Left forelimb (tissue), 1 donor: Measurements from ENCODE around the gene FOXO3.
"Not testable (repeated sequence)": the region's sequence is repeated elsewhere in the genome, so short reads cannot be mapped to it uniquely, and the experiment has no call there.

Source experiments
- DNase-seq: peaks from one replicate; pipeline ENCODE4 v3.0.0-alpha.2; 2018; ENCODE audit warnings: low spot score

FOXO3 gene

DNA sequence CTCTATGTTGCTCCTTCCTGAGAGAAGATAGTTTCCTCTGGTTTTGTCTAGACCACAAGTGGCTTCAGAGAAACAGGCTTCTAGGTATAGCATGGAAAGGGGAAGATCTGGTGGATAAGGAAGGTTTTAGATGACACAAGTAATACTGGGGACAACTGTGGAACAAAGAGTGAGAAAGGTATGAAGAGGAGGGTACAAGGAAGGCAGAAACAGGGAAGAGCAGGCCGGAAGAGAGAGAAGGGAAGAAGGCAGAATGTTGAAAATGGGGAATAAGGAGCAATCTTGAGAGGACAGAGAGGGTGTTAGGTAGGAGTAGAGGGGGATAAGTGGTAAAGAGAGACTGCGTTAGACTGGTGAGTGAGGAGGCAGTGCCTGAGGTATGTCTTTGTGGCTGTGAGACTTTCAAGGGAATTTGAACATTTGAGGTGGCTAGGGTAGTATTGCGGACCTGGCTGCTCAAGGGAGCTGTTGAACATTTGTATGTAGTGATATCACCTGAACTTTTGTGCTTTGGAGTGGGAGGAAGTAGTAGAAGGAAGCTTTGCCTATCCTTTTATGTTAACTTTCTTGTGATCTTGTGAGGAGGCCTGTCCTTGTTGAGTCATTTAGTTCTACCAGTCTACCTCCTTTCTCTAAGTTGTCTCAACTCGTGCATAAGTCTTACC, 69.5 kb downstream of the FOXO3 start:
- DNase-seq, result no peak

DNA sequence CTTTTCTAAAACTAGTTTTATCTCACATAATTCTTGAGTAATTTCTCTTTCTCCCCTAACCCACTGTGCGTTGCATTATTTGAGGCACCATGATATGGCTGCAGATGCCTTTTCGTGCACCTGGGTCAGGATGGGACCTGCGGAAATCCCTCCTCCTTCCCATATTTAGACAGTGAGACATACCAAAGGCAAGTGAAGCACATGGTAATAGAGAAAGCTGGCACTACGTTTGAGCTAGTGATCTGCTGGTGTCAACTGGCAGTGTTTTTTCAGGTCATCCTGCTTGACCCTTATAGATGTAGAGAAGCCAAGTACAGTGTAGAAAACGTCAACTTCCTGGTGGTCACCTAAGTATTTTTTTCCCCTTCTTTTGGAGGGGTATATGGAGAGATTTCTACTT, 71.7 kb downstream of the FOXO3 start:
- DNase-seq, result no peak

DNA sequence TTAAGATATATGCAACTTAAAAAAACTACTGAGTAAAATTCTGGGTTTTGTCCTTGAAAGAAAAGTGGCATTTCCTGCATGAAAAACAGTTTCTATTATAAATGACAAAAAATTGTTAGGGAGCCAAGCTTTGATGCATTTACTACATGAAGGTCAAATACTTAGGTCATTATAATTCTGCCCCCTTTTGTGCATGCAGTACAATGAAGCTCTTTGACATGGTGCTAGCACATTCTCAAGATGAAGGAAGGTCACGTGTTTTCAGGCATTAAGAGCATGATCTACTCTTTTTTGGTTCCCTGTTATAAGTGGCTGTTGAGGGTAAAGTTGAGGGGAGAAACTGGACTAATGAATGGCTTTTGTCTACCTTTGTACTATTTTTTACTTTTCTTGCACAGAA, 72.7 kb downstream of the FOXO3 start:
- no peak for DNase-seq

DNA sequence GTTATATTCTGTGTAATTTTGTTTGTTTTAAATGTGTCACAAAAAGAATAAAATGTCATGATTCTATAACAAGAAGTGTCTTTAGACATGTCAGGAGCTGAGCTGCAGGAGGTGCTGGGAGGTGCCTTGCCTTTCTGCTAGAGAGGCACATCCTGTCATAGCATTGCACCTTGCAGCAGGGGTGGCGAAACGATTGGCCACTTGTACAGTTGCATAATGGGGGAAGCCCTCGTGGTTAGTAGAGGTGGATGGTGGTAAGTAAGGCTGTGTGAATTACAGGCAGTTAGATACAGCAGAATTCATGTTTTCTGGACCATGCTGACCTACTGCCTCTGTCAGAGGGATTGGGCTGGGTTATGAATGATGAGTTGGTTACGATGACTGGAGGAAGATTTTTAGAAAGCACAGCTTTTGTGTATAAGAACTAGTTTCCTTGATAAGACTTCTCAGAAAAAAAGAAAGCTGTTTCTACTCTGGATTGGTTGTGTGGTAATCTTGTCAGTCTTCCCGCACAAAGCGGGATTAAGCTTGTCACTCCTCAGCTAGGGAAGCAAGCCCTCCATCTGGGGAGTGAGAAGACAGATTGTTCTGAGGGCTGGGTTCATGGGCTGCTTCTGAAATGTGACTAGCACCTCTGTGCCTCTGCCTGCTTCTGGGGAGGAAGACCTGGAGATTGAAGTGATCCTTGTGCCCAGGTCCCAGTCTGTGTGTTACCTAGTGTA, 74.9 kb downstream of the FOXO3 start:
- DNase-seq, result no peak

DNA sequence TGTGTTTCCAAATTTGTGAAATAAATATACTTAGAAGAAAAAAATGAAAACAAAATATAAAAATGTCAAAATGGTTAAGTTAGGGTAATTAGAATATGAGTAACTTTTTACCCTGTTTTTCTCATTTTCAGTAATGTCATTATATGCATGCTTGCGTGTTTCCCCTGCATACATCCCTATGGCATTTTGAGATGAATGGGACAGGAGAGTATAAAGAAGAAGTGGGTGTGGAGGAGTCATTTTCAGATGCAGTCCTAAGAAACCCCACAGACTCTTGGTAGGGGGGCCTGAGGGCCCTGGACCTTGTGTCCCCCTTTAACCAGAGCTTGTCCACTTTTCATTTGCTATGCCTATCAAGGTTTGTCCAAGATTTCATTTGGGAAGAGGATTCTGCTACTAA, 77.2 kb downstream of the FOXO3 start:
- no peak for DNase-seq

DNA sequence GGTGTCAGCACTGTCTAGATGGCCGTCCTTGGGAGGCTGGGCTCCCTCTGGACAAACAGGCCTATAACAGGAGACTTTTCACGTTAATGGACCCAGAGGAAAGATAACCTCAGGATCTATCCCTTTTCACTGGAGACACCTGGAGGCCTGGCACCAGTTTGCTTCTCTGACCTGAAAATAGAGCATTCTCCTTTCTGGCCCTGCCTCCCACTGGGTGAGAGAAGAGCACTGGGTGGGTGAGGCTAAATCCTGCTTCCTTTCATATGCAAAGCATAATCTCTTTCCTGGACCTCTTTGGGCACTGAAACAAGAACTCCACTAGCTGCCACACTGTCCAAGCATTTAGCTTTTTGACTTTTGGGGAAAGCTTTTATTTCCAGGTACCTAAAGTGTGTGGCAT, 78.3 kb downstream of the FOXO3 start:
- DNase-seq, result no peak

DNA sequence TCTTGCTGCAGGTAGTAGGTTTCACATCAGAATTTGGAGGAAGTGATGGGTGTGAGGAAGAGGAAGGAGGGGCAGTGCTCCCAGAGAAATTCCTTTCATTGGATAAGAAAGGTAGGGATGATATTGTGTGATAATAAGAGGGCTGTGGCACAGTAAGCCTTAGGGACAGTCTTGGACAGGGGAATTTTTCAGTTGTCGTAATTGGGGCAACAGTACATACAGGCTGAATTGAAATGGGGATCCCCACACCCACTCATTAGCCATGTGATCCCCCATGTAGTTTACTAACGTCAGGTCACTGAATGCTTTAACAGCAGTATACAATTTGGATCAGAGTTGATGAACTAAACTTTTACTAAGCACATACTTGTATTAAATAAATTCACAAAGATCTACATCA, 79.4 kb downstream of the FOXO3 start:
- no peak for DNase-seq

DNA sequence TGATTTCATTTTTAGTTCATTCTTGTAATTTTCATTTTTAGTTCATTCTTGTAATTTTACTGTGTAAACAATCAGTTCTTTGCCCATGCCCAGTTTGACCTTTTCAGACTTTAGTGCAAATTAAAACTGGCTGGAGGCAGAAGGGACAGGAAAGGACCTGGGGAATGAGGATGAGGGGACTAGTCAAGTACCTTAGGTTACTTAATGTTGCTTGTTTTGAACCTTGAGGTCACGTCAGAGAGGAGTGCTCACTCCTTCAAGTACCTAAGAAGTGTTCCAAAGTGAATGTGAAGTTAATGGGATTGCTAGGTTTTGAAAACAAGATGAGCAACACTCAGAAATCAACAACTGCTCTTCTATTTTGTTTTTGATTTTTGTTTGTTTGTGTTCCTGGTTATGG, 82.5 kb downstream of the FOXO3 start:
- no peak for DNase-seq

DNA sequence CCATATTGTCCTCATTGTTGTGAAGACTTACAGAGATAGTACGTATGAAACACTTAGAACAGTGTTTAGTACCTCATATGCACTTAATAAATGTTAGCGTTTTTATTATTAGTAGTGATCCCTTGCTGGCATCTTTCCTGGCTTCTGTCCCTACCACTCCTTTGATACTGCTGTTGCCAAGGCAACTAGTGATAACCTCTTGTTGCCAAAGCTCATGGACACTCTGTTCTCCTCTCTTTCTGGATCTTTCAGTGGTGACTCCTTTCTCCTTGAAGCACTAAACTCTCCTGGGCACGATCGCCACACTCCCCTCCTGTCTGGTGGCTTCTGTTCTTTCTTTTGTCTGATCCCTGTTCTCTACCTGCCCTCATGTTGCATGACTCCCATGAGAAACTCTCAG, 83.5 kb downstream of the FOXO3 start:
- no peak for DNase-seq

DNA sequence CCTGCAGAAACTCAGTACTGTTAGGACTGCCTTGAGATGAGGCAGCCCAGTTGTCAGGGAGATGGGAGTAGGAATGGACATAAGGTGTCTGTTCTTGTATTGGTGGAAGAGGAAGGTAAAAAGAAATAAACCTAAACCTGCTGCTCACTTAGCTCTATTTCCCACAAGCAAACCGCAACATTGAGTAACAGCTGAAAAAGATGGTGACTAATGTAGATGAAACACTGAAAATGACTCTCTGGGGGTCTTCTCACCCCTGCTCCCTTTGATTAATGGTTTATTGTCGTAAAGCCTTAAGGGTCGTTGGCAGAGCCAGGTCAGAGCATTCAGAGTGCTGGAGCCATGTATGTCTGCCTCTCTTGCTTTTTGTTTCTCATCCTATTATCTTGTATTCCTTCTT, 87.5 kb downstream of the FOXO3 start:
- no peak for DNase-seq

DNA sequence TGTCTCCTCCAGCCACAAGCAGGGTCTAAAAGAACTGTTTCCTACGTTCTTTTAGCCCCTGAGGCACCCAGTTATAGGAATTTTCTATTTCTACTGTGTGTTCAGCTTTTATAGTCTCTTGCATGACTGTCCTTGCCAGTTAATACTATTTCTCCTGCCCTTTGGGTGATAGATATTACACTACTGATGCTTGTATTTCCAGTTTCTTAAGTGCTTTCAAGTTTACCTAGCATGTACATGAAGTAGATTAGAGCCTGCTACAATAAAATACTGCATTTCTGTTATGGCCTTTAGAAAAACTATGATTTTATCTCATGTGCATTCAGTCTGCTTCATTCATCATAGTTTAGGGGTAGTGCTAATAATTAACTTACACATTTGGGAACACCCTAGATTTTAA, 89.6 kb downstream of the FOXO3 start:
- no peak for DNase-seq

DNA sequence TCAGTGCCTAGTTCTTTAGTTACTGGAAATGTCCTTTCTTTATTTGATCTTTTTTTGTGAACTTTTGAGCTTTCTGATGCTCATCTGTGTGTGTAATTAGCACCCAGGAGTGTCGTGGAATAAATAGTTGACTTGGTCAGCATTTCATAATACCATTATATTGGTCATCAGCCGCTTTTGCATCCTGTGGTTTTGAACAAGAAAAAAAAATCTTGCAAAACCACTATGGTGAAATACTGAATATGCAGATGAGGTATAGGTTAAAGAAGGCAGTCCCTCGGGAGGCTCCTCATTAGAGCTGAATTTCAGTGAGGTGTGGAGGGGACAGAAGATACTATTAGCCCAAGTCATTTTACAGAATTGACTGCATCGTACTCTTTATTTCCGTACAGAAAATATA, 90.1 kb downstream of the FOXO3 start:
- no peak for DNase-seq

DNA sequence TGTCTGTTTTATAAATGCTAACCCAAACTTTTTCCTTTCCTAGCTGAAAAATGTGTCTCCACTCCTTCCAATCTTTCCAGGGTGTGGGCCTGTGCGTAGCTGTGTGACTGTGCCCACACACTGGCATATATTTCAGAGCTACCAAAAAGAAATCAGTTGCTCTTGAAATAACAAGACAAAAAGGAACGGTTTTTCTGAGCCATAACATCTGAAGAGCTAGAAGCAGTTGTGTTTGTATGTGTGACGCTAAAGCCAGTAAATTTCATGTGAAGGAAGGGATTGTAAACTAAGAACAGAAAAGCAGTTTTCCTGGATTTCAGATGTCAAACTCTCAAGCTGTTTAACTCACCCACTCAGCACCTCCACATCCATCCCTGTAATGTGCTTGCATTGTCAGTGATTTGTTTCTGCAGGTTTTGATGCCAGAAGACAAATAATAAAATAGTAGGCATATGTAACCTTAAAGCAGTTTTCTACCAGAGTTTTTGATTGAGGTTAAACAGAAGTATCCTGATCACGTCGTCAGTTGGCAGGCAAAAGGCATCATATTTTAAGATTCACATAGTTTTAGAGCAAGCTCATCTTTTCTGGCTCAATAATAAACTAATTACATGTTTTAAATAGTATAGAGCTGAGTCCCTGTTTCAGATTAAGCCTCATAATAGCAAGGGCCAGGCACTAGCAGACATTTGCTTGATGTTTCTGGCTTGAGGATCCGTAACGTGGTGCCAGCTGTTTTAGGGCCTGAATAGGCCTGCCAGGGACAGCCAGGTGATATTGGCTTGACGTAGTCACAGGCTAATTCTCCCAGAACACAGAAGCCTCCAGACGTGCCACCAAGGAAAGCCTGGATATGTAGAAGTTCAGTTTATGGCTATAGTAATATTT, 90.9 kb downstream of the FOXO3 start:
- DNase-seq, result no peak

DNA sequence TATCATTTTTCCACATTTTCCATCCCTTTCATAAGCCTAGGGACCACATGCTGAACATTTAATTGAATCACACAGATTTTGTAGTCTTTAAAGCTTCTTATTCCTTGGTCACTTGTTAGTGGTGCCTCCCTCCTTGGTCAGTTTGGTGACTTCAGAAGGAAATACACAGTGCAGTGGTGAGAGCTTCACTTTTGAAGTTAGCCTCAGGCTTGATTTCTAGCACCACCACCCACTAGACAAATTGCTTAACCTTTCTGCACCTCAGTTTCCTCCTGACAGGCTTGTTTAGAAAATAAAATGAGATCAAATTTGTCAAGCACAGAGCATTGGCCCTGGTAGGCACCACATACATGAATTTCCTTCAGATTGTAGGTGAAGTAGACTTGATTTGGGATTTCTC, 91.7 kb downstream of the FOXO3 start:
- DNase-seq, result no peak

DNA sequence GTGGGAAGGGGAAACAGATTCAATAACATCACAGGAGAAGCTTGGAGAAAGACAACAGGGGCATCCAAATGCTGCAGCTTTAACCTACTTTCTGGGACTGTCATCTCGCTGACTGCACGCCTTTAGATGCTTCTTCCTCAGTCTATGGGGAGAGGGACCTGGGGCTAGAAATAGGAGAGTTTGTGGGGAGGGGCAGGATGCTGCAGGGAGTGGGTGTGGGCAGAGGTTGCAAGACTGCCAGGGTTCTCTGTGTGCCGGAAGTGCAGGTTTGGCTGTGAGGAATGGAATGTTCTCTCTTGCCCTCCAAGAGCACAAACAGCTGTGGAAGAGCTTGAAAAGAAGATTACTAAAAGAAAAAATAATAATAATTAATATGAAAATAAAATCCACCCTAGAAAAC, 93.2 kb downstream of the FOXO3 start:
- no peak for DNase-seq

DNA sequence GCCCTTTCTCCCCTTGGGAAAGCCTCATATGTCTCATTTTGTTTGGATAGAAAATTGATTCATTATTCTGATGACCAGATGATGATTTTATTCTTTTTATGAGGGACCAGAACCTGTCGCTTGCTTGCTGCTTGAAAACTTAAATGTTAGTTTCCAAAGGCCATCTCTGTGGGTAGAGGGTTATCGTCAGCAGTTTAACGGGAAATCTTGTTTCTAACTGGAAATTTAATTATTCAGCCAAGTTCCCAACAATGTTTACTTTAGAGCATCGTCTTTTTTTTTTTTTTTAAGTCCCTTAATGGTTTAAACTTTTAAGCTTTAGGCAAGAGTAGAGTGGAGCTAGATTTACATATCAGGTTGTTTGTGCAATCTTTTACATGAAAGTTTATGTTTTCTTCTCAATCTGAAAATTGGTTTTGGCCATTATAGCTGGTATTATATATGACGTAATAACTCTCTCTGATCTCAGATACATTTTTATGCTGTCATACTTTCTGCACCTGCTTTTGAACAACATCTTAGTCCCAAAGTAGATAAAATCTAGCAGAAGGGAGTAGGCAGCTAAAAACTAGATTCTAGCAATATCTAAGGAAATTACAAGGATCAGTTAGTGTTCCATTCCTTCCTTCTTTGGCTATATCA, 93.9 kb downstream of the FOXO3 start:
- no peak for DNase-seq

DNA sequence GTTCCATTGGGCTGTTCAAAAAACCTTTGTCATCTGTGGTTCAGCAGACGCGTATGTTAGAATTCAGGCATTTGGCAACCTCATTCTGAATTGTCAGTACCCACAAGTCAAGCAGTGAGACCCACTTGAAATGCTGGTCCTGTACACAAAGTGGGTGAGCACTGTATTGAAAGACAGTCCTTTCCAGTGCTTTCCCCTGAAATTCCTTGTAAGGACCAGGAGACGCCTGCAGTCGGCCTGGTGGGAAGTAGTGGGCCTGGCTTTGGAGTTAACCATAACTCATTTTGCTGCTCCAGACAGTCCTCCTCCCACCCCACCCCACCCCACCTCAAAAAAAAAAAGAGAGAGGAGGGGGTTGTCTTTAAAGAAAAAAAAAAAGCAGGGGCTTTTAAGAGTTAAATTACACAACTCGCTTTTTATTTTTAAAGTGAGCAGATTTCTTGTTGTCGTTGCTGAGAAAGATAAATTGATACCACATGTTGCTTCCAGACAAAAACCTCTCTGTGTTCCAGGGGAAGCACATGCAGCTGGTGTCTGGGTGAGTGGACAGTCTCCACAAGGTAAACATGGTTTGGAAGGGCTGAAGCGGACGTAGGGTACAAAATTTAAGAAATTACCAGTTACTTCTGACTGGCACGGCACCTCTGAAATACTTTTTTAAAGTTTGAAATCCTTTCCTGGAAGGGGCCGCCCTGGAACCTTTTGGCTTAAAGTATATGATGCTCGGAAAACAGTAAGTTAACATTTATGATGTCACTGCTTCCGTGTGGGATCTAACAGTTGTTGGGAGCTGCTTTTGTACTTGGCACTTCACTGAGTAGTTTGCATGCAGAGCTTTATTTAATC, 95.3 kb downstream of the FOXO3 start:
- DNase-seq, result peak; percentile 80

DNA sequence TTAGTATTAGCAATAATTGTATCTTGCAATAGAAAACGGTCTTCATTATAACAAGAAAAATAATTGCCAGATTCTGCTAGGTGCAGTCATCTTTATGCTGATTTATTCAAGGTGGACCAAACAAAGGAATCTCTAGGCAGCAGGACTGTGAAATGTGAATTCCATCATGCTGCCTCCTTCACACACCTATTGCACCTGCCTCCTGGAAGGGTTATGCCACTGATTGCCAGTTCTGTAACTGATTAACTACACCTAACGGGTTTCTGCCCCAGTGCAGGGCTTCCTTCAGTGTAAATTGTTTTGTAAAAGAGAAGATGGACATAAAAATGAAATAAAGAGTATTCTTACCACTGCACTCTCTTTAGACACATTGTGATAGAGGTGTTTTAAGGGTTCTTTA, 96.1 kb downstream of the FOXO3 start:
- DNase-seq, result no peak

DNA sequence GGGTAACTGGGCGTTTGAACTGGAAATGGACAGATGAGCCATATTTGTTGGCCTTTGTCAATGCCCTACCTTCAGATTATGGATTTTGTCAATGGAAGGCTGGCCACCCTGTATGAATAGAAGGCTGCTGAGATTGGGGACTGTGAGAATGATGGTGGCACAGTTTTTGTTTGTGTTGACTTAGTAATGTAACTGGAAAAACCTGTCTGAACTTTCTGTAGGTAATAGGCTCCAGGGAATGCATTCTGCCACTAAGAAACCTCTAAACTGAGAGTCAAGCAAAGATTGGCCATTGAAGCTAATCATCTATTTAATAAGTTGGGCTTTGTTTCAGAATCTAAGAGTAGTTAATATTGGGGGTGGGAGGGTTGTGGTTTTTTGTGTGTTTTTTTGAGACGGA, 97.5 kb downstream of the FOXO3 start:
- no peak for DNase-seq

DNA sequence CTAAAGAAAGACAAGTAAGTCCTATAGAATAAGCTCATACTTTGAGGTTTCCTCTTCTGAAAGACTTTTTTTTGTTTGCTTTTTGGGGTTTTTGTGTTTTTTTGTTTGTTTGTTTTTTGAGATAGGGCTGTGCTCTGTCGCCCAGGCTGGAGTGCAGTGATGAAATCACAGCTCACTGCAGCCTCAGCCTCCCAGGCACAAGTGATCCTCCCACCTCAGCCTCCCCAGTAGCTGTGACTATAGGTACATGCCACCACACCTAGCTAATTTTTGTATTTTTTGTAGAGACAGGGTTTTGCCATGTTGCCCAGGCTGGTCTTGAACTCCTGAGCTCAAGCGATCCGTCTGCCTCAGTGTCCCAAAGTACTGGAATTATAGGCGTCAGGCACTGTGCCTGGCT, 98.1 kb downstream of the FOXO3 start:
- not testable (repeated sequence) for DNase-seq

DNA sequence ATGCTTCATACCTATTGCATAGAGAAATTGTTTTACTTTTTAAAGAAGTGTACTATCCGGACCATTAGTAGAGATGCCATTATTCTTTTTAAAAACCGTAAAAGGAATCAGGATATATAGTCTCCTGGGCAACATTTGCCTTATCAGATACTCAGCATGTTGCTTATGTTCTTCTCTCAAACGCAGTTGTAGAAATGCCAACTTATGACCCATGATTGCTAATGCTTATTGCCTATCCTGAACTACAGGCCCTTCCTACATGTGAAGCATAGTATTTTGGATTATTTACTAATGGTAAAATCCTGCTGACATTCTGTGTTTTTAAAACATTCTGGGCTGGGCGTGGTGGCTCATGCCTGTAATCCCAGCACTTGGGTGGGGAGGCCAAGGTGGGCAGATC, 99.5 kb downstream of the FOXO3 start:
- DNase-seq, result no peak

DNA sequence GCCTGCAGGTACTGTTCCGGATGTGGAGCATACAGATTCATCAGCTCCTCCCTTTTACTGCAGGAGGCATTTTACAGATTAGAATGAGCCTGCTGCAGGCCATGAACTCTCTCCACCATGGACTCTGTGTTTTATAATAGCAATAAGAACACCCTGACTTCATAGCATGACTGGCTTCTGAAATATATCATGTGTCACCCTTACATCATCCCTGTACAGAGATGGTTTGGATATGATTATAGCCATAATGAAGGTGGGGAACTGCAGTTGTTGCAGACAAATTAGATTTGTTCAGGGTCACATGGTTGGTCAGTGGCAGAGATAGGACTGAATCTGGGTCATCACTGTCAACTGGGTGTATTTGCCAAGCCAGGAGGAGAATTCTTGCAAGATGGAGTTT, 100.7 kb downstream of the FOXO3 start:
- DNase-seq, result no peak
